ENCODE data around the gene NRG3. TPM values are rescaled to one million over a fixed set of nuclear protein-coding genes. Genes with fewer than 3 reads are reported as not detected.
"Not testable (repeated sequence)": the region's sequence is repeated elsewhere in the genome, so short reads cannot be mapped to it uniquely, and the experiment has no call there.

NRG3 gene
- total and polyA plus RNA-seq, 2 of the 8 experiments (the other 6 are each of a cell fraction or from before 2014, with no cell fraction given), result 4.2 to 5.0 TPM

- H2AK5ac ChIP-seq (ENCODE audit: low read depth, low read length); H3K4me1 ChIP-seq (replicated peaks in 1 of 4; ENCODE audit: control insufficient read depth in 3 of 4, insufficient read depth in 4 of 4, low read length in 3 of 4); H3K27me3 ChIP-seq (replicated peaks in 1 of 4; ENCODE audit: control insufficient read depth in 3 of 4, extremely low read depth in 1 of 4, insufficient read depth in 3 of 4, low read length in 3 of 4); H3K18ac ChIP-seq (ENCODE audit: extremely low read depth, low read length); H4K20me1 ChIP-seq (replicated peaks in 1 of 2; ENCODE audit: control insufficient read depth in 1 of 2, insufficient read depth in 2 of 2, low read length in 2 of 2); H2AFZ ChIP-seq (ENCODE audit: low read length); H3K36me3 ChIP-seq (ENCODE audit: control insufficient read depth in 2 of 4, insufficient read depth in 4 of 4, low read length in 3 of 4); H3K23ac ChIP-seq (ENCODE audit: insufficient read length); H4K91ac ChIP-seq (replicated peaks; ENCODE audit: insufficient read length, low read length); H3K4ac ChIP-seq (replicated peaks; ENCODE audit: insufficient read length, low read depth, low read length); H3K79me1 ChIP-seq (ENCODE audit: low read depth, low read length); H4K5ac ChIP-seq (ENCODE audit: insufficient read length, low read depth, low read length); H3K56ac ChIP-seq (replicated peaks; ENCODE audit: insufficient read length, low read depth, low read length); H4K8ac ChIP-seq (ENCODE audit: extremely low read depth, insufficient read depth, low read length); H2BK12ac ChIP-seq (ENCODE audit: low read depth, low read length); H2BK15ac ChIP-seq (ENCODE audit: low read length); H2BK5ac ChIP-seq (ENCODE audit: low read depth, low read length); H3K14ac ChIP-seq (ENCODE audit: insufficient read length); H2BK20ac ChIP-seq (ENCODE audit: low read length); POLR2A ChIA-PET (ENCODE audit: partially characterized antibody); H3K79me2 ChIP-seq (ENCODE audit: control insufficient read depth in 1 of 2, insufficient read depth in 2 of 2, low read length in 2 of 2); H3K23me2 ChIP-seq (ENCODE audit: low read depth, low read length); H3K4me2 ChIP-seq (ENCODE audit: insufficient read depth in 1 of 2, low read depth in 2 of 2, low read length in 2 of 2); DNase-seq (ENCODE audit: low read depth in 1 of 2, low spot score in 2 of 2); H3K9ac ChIP-seq (replicated peaks in 1 of 4; ENCODE audit: extremely low read depth in 1 of 4, low read depth in 3 of 4, low read length in 3 of 4); FAIRE-seq; H3K9me3 ChIP-seq (ENCODE audit: insufficient read depth in 2 of 2, low read depth in 1 of 2, low read length in 1 of 2); H3K27ac ChIP-seq (ENCODE audit: low read depth, low read length); H3K4me3 ChIP-seq (ENCODE audit: extremely low read depth in 1 of 4, insufficient read depth in 2 of 4, low read depth in 3 of 4, low read length in 4 of 4); H2BK120ac ChIP-seq (replicated peaks; ENCODE audit: low read depth, low read length): not testable (repeated sequence)
- CTCF ChIA-PET (ENCODE audit: partially characterized antibody), result interaction anchor here (1.8 kb wide), 1 partner anchor 10 kb away, joined by 4 read pairs; no protein-coding TSS in a partner anchor
- WGBS, 2 experiments (ENCODE audit: extremely low coverage in 1 of 2, insufficient coverage in 1 of 2, insufficient read length in 1 of 2, insufficient replicate concordance in 2 of 2, low coverage in 1 of 2, low lambda C conversion rate in 2 of 2, missing lambda C conversion rate in 1 of 2), result 92% methylated on average over 8 of the region's 8 CpGs; no CpG with 5 or more reads in 1 of the 2 experiments
Measured at GRCh38 chr10:83006479-83006878, 1131.5 kb downstream of the NRG3 start.
